Right atrium auricular region (tissue), 2 donors: Measurements from ENCODE around the gene TUBG2. TPM values are rescaled to one million over a fixed set of nuclear protein-coding genes. Genes with fewer than 3 reads are reported as not detected.
"Not testable (repeated sequence)": the region's sequence is repeated elsewhere in the genome, so short reads cannot be mapped to it uniquely, and the experiment has no call there.

Experiments
- DNase-seq: peaks from one replicate; pipeline ENCODE4 v3.0.0-alpha.2; 2019; ENCODE audit warnings: low spot score
- H3K27ac ChIP-seq, 2 donors: fragments of 200-600 bp; sonication (generic); 1 replicate in 1 of 2; 2 replicates in 1 of 2; pipeline ENCODE4 v1.5.1; 2016 to 2019
- H3K27me3 ChIP-seq, 2 donors: fragments of 200-600 bp; sonication (generic); one replicate each; pipeline versions ENCODE4 v1.5.1 to v1.6.0; 2017 to 2019
- H3K36me3 ChIP-seq: fragments of 200-600 bp; sonication (generic); one replicate; pipeline ENCODE4 v1.5.1; 2016
- H3K4me1 ChIP-seq, 2 donors: fragments of 200-600 bp; sonication (generic); one replicate each; pipeline versions ENCODE4 v1.5.1 to v1.6.0; 2017 to 2019
- H3K4me3 ChIP-seq, 2 donors: fragments of 200-600 bp; sonication (generic); 1 replicate in 1 of 2; 2 replicates in 1 of 2; pipeline ENCODE4 v1.5.1; 2017 to 2019; ENCODE audit warnings: mild to moderate bottlenecking in 1 of 2, moderate library complexity in 1 of 2
- H3K9me3 ChIP-seq, 2 donors: fragments of 200-600 bp; sonication (generic); one replicate each; pipeline ENCODE4 v1.5.1; 2019
- CTCF ChIP-seq, 2 donors: fragments of 200-600 bp; sonication (generic); IDR thresholded peaks; one replicate each; pipeline ENCODE4 v1.5.1; 2019; ENCODE audit warnings: antibody characterized with exemption in 2 of 2
- total RNA-seq, 2 donors: library from RNA; depleted of rRNA; stranded (reverse); fragments of >200 nt; gene quantifications; one replicate each; pipeline ENCODE4 v1.1.0, GENCODE V29; 2016

The TUBG2 gene
- total RNA-seq, 2 donors from 2014 or later: 18.2 to 25.7 TPM

GRCh38 chr17:42618442-42619150 is 40.5 kb upstream of the TUBG2 start:
- H3K27ac ChIP-seq: peak overlapping the region; percentile 65 to 67
- no peak for DNase-seq
- peak; percentile 18 to 50 for TF ChIP-seq CTCF (IDR thresholded peaks at IDR 0.05)
- peaks cover 0 to 11% of the 10 kb centered on the region in 2 donors for H3K4me1 ChIP-seq
- no peaks in the 10 kb centered on the region for H3K9me3 ChIP-seq
- no peaks in the 10 kb centered on the region for H3K27me3 ChIP-seq
- no peak overlapping the region for H3K4me3 ChIP-seq
- peaks cover 21% of the 10 kb centered on the region for H3K36me3 ChIP-seq

GRCh38 chr17:42621987-42622386 is 37.1 kb upstream of the TUBG2 start:
- H3K36me3 ChIP-seq: not testable (repeated sequence)

GRCh38 chr17:42623271-42623670 is 35.8 kb upstream of the TUBG2 start:
- no peak for TF ChIP-seq CTCF (IDR thresholded peaks at IDR 0.05)
- DNase-seq: no peak

More at GRCh38 chr17:42621987-42622386, 37.1 kb upstream of the TUBG2 start:
- H3K4me3 ChIP-seq, H3K27ac ChIP-seq, H3K9me3 ChIP-seq, H3K27me3 ChIP-seq, DNase-seq: not testable (repeated sequence)
- H3K4me1 ChIP-seq: peaks cover 0 to 11% of the 10 kb centered on the region in 2 donors

GRCh38 chr17:42623732-42624596 is 35.1 kb upstream of the TUBG2 start:
- Histone ChIP-seq H3K36me3 (no peaks in the 10 kb centered on the region), H3K27ac (no peak overlapping the region), H3K4me1 (no peaks in the 10 kb centered on the region), H3K4me3 (no peak overlapping the region), H3K9me3 (no peaks in the 10 kb centered on the region), H3K27me3 (no peaks in the 10 kb centered on the region)
- DNase-seq: no peak
- no peak for TF ChIP-seq CTCF (IDR thresholded peaks at IDR 0.05)

More at GRCh38 chr17:42623271-42623670, 35.8 kb upstream of the TUBG2 start:
- H3K36me3 ChIP-seq: no peaks in the 10 kb centered on the region
- no peaks in the 10 kb centered on the region for H3K9me3 ChIP-seq
- no peak overlapping the region for H3K4me3 ChIP-seq
- H3K27me3 ChIP-seq: no peaks in the 10 kb centered on the region
- H3K27ac ChIP-seq: no peak overlapping the region
- H3K4me1 ChIP-seq: peaks cover 0 to 5% of the 10 kb centered on the region in 2 donors

- DNase-seq, H3K4me3 ChIP-seq, H3K4me1 ChIP-seq, H3K27ac ChIP-seq, H3K9me3 ChIP-seq, H3K36me3 ChIP-seq, H3K27me3 ChIP-seq: not testable (repeated sequence)
Measured at GRCh38 chr17:42627032-42627764, 31.9 kb upstream of the TUBG2 start.

DNA sequence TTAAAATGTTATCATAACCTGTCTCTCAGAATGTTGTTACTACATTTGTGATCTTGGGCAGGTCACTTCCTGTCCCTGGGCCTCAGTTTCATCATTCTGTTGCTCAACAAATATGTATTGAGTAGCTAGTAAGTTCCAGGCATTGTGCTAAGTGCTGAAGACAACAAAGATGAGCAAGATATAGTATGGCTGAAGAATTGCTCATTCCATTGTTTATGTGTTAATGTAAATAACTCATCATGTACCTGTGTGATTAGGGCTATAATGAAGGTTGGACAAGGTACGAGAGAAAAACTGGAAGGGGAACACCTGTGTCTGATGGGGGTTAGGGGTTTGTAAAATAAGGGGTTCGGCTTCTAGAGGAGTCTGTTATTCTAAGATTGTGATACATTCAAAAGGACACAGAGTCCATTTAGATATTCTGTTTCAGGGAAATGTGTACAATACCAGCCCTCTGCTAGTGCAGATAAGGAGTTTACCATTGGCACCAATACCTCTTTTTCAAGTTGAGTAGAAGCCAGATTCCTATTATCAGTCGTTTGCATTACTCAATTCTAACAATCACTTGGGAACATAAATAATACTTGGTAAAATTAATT is 29.6 kb upstream of the TUBG2 start:
- Histone ChIP-seq H3K4me3 (no peak overlapping the region), H3K27me3 (no peaks in the 10 kb centered on the region), H3K36me3 (no peaks in the 10 kb centered on the region), H3K4me1 (no peaks in the 10 kb centered on the region), H3K9me3 (no peaks in the 10 kb centered on the region), H3K27ac (no peak overlapping the region)
- DNase-seq: no peak
- no peak for TF ChIP-seq CTCF (IDR thresholded peaks at IDR 0.05)
